Measurements from ENCODE around the gene TMC3.

DNA sequence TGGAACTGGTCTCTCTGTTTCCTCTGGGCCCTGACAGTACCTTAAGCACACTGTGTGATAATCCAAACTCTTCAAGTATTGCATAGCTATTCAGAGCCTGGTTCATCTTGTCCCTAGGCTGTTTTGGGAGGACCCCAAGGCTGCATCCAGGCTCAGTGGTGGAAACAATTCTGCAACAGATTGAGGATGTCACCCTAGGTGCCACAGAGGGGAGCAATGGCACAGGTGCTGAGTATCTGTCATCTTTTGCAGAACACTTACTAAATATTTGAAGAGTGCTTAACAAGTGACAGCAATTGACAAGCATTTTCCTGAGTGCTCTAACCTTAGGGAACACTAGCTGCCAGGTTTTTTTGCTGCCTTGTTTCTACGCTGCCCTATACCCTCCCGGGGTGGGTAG lies 77.8 kb downstream of the TMC3 start:
- TF ChIP-seq CTCF (IDR thresholded peaks at IDR 0.05 in 8 of 11, conservative IDR thresholded peaks at IDR 0.05 in 3 of 11) (no peak), POLR2A (IDR thresholded peaks at IDR 0.05) (no peak), POLR2AphosphoS5 (IDR thresholded peaks at IDR 0.05) (no peak)

Data from spleen (tissue), 7 donors.